ENCODE results near the gene GALNT11. TPM values are rescaled to one million over a fixed set of nuclear protein-coding genes. Genes with fewer than 3 reads are reported as not detected.

Gene GALNT11
- total RNA-seq, 1 donor from 2014 or later, result 29.9 TPM

DNA sequence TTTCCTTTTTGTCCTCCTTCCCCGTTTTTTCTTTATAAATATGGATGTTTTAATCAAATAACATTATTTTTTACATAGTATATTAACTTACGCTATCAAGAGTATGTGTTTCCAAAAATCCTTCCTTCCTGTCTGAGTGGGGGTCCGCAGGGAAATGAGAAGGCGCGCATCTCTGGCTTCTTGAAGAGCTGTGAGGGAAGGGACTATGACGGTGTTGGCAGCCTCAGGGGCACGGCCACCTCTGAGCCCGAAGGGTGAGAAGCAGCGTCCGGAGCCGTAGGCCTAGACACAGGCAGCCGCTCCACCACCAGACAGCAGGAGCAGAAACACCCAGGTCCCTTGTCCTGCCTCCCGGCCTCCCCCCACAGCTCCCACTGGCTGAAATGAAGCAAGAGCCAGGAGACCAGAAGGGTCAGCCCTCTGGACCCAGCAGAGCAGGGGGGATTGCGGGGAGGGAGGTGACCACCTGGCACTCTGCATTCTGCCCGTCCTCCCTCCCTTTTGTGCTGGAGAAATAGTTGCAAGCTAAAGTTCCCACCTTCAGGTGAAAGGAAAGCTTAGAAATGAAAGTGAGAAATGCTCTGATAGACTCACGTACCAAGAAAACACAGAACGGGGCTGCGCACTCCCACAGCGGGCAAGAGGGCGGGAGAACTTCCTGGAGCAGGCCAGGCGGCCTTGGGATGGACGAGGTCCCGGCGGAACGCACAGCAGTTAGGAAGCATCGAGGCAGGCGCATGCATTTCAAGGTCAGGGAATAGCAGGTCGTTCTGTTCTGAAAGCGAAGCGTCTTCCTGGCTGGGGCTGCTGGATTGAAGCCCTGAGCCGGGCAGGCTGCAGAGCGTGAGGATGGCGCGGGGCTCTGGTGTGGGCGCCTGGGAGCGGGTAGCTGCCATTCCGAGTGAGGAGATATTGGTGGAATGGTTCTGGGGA lies 105.5 kb downstream of the GALNT11 start:
- H3K4me3 ChIP-seq (ENCODE audit: low read depth, low read length), result no peak overlapping the region
- TF ChIP-seq, protein P1, sequence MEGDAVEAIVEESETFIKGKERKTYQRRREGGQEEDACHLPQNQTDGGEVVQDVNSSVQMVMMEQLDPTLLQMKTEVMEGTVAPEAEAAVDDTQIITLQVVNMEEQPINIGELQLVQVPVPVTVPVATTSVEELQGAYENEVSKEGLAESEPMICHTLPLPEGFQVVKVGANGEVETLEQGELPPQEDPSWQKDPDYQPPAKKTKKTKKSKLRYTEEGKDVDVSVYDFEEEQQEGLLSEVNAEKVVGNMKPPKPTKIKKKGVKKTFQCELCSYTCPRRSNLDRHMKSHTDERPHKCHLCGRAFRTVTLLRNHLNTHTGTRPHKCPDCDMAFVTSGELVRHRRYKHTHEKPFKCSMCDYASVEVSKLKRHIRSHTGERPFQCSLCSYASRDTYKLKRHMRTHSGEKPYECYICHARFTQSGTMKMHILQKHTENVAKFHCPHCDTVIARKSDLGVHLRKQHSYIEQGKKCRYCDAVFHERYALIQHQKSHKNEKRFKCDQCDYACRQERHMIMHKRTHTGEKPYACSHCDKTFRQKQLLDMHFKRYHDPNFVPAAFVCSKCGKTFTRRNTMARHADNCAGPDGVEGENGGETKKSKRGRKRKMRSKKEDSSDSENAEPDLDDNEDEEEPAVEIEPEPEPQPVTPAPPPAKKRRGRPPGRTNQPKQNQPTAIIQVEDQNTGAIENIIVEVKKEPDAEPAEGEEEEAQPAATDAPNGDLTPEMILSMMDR (conservative IDR thresholded peaks at IDR 0.05; ENCODE audit: low read depth, low read length), result no peak

DNA sequence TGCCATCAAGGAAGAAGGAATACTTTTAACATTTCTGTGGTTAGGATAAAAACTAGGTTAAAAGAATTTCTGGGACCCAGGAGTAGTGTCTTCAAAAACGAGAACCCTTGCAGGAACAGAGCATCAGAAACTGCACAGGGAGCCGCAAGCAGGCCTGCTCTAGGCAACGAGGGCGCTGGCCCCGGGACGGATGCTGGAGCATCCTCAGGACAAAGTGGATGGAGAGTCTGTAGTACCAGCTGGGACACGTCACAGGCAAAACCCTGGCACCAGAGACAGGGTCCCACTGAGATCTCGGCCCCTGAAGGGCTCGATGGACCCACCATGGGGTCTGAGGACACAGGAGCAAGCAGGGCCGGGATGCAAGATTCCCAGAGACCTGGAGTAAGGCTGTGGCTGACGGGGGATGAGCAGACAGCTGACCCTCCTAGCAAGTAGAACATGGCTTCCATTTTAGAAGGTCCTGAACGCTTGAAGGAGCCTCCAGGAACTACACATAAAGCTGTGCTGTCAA lies 106.6 kb downstream of the GALNT11 start:
- DNase-seq (ENCODE audit: low read depth), result no peak
- H3K4me3 ChIP-seq (ENCODE audit: low read depth, low read length), result no peak overlapping the region
- TF ChIP-seq, protein P1 (conservative IDR thresholded peaks at IDR 0.05; ENCODE audit: low read depth, low read length), result no peak

More for the DNA sequence above, 105.5 kb downstream of the GALNT11 start:
- no peak for DNase-seq (ENCODE audit: low read depth)

DNA sequence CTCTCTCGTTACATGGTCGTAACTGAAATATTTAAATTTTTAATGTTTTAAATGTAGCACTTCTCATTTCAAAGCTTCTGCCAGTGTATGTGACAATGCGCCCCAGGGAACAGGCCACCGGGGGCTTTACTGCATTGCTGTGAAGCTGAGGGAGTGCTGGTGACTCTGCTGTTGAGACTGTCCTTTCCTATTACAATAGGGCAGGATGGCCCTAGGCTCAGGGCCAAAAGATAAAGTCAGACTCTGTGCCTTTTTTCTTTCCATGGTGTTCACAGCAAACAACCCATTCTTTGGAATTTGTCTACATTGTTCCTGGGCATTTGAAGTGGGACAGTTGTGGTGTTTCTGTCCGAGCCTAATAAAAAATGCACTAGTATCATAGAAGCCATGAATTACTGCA lies 107.3 kb downstream of the GALNT11 start:
- H3K4me3 ChIP-seq (ENCODE audit: low read depth, low read length), result no peak overlapping the region
- no peak for DNase-seq (ENCODE audit: low read depth)
- TF ChIP-seq, protein P1 (conservative IDR thresholded peaks at IDR 0.05; ENCODE audit: low read depth, low read length), result no peak

DNA sequence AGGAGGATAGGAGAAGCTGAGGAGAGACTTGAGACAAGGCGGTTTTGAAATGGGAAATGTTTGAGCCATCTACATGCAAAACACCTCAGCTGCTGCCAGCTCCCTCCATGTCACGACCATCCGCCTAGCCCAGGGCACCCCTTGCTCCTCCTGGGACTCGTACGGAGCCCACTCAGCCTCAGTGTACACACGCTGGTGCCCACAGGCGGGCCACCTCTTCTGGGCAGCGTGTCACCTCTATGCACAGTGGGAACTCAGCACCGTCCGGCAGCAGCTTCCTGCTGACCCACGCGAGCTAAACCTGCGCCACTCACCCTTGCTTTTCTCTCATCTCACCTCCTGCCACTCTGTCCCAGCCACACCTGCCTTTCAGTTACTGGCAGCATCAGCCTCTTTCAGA lies 108.3 kb downstream of the GALNT11 start:
- TF ChIP-seq, protein P1 (conservative IDR thresholded peaks at IDR 0.05; ENCODE audit: low read depth, low read length), result no peak
- no peak overlapping the region for H3K4me3 ChIP-seq (ENCODE audit: low read depth, low read length)
- no peak for DNase-seq (ENCODE audit: low read depth)

DNA sequence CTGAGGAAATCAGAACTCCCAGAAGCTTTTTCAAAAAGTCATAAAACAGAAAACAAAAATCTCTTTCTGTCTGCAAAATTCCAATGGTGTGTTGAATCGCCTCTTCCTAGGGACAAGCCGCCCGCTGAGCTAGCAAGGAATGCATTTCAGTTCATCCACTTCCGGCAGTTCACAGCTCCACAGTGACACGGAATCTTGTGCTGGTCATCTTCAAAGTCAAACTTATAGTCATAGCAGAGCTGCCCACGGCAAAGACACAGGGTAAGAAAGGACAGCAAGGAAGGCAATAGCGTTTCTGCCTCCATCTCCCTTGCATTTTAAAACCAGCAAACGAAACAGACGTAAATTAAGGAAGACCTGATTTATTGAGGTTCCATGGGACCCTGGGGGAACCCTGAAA lies 111.2 kb downstream of the GALNT11 start:
- DNase-seq (ENCODE audit: low read depth), result no peak
- H3K4me3 ChIP-seq (ENCODE audit: low read depth, low read length), result no peak overlapping the region

DNA sequence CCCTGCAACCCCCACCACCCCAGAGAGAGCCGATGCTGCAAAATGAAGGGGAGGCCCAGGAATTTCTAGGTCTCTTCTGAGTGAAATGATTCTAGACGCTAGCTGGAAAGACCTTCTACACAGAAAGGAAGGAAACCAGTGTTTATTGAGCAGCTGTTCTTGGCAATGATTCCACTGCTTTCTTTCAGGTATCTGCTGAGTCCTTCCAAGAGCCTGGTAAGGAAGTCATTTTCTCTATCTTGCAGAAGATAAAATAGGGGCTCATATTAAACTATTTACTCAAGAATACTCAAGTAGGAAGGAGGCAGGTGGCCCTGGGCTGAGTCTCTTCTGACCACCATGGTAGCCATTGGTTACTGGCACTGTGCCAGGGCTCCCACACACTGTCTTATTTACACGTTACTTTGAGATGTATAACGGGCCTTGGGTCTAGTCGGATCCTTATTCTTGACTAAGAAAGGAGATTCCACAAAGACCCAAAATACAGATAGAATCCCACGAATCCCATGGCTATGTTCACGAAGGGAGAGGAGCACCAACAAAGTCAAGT lies 112.1 kb downstream of the GALNT11 start:
- TF ChIP-seq, protein P1 (conservative IDR thresholded peaks at IDR 0.05; ENCODE audit: low read depth, low read length), result no peak
- H3K4me3 ChIP-seq (ENCODE audit: low read depth, low read length), result no peak overlapping the region
- DNase-seq (ENCODE audit: low read depth), result no peak

More for the DNA sequence above, 111.2 kb downstream of the GALNT11 start:
- TF ChIP-seq, protein P1 (conservative IDR thresholded peaks at IDR 0.05; ENCODE audit: low read depth, low read length), result no peak

All from epithelial cell of proximal tubule (primary cell).